Retinal pigment epithelial cell (primary cell): Measurements from ENCODE around the gene TMEM51.

Experiments
- DNase-seq: peaks from one replicate; pipeline ENCODE4 v3.0.0-alpha.2; 2010; ENCODE audit warnings: low read depth
- H3K4me3 ChIP-seq: 2 replicates; pipeline ENCODE4 v1.5.1; 2011; ENCODE audit warnings: mild to moderate bottlenecking, low read length, control low read depth, moderate library complexity
- CTCF ChIP-seq: conservative IDR thresholded peaks from 2 replicates; pipeline ENCODE4 v1.5.1; 2011; ENCODE audit warnings: low read depth, low read length, control low read depth, inconsistent platforms

The TMEM51 gene

GRCh38 chr1:15212216-15212953 is 58.8 kb downstream of the TMEM51 start:
- no peak overlapping the region for H3K4me3 ChIP-seq
- DNase-seq: no peak
- no peak for TF ChIP-seq CTCF

GRCh38 chr1:15212954-15213291 is 59.4 kb downstream of the TMEM51 start:
- TF ChIP-seq CTCF: no peak
- no peak for DNase-seq
- H3K4me3 ChIP-seq: no peak overlapping the region

- TF ChIP-seq CTCF: no peak
- no peak overlapping the region for H3K4me3 ChIP-seq
- DNase-seq: no peak
Measured at GRCh38 chr1:15213341-15213821, 59.8 kb downstream of the TMEM51 start.

GRCh38 chr1:15214527-15214926 is 61.0 kb downstream of the TMEM51 start:
- H3K4me3 ChIP-seq: no peak overlapping the region
- DNase-seq: no peak
- no peak for TF ChIP-seq CTCF

- H3K4me3 ChIP-seq: no peak overlapping the region
- TF ChIP-seq CTCF: no peak
- DNase-seq: no peak
Measured at GRCh38 chr1:15215116-15215515, 61.6 kb downstream of the TMEM51 start.

GRCh38 chr1:15217654-15218053 is 64.1 kb downstream of the TMEM51 start:
- no peak for TF ChIP-seq CTCF
- DNase-seq: no peak
- H3K4me3 ChIP-seq: no peak overlapping the region
